ENCODE results near the gene POU1F1. TPM values are rescaled to one million over a fixed set of nuclear protein-coding genes. Genes with fewer than 3 reads are reported as not detected.

Gene POU1F1
- total and polyA plus RNA-seq, 2 of the 4 experiments (the other 2 are of a cell fraction), result not detected

DNA sequence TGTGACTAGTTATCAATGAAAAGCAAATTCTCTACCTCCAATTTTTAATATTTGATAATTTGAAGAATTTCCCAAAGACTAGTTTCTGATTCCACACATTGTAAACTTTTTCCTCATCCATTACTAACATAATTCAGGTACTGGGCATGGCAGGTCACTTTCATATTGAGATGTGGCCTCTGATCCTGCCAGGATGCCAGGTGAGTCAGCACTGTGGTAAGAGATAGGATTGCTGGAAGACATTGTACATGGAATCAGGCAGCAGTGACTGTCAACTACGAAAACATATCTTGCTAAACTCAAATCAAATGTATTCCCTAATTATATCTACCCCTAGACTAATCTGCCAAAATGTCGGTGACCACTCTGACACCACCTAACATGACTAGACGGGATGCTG lies 33.2 kb upstream of the POU1F1 start:
- Histone ChIP-seq H3K27ac (ENCODE audit: insufficient read depth, low read length) (no peak overlapping the region), H4K20me1 (ENCODE audit: insufficient read depth, low read length) (no peaks in the 10 kb centered on the region), H3K56ac (ENCODE audit: extremely low read depth, insufficient read depth, low read length) (no peak overlapping the region), H3K4me3 (ENCODE audit: insufficient read depth, low read depth, low read length) (no peak overlapping the region), H2AFZ (replicated peaks; ENCODE audit: low read length, poor library complexity) (no peak overlapping the region), H3K14ac (replicated peaks; ENCODE audit: low read depth, low read length) (no peak overlapping the region), H2BK20ac (ENCODE audit: low read depth, low read length) (no peak overlapping the region), H3K9ac (ENCODE audit: low read depth, low read length) (no peak overlapping the region), H2BK5ac (ENCODE audit: low read depth, low read length, poor library complexity, severe bottlenecking) (no peak overlapping the region), H4K5ac (ENCODE audit: low read depth, low read length) (no peak overlapping the region), H3K23ac (ENCODE audit: low read depth, low read length) (no peak overlapping the region), H3K4ac (ENCODE audit: low read depth, low read length) (no peak overlapping the region), H3K27me3 (ENCODE audit: control insufficient read depth, insufficient read depth, low read length) (peaks cover 2% of the 10 kb centered on the region; the same call in 1 of the 2 replicates), H3K9me1 (ENCODE audit: insufficient read depth, low read length) (no peaks in the 10 kb centered on the region), H3K18ac (ENCODE audit: low read depth, low read length) (no peak overlapping the region), H2AK9ac (replicated peaks; ENCODE audit: low read depth, low read length, poor library complexity) (no peak overlapping the region), H3K4me2 (ENCODE audit: low read depth, low read length) (no peak overlapping the region), H3K36me3 (ENCODE audit: control insufficient read depth, insufficient read depth, low read length) (no peaks in the 10 kb centered on the region), H3K9me3 (ENCODE audit: control insufficient read depth, insufficient read depth, low read length) (no peaks in the 10 kb centered on the region), H3K79me1 (ENCODE audit: low read depth in 1 of 2, low read length in 2 of 2) (no peaks in the 10 kb centered on the region), H2BK120ac (ENCODE audit: low read depth, low read length) (no peak overlapping the region), H2AK5ac (ENCODE audit: low read depth, low read length) (no peak overlapping the region), H4K8ac (ENCODE audit: low read depth in 2 of 2, low read length in 2 of 2) (no peak overlapping the region), H4K91ac (ENCODE audit: insufficient read depth, low read depth, low read length) (no peak overlapping the region), H2BK15ac (ENCODE audit: low read depth, low read length) (no peak overlapping the region), H3K4me1 (ENCODE audit: control insufficient read depth, insufficient read depth, low read length) (no peaks in the 10 kb centered on the region)
- WGBS, 2 experiments (ENCODE audit: extremely low coverage in 2 of 2, insufficient read length in 1 of 2), result no CpG with 5 or more reads among the region's 3 CpGs
- intact Hi-C loops (cut with micrococcal nuclease) (no loop called here), in situ Hi-C loops (cut with MboI; ENCODE audit: low sequenced_read_pairs) (loop anchor here (10.0 kb wide), 1 partner anchor 705 kb away; no protein-coding TSS in a partner anchor), dilution Hi-C loops (cut with HindIII; ENCODE audit: low sequenced_read_pairs, unreplicated experiment) (no loop called here)
- BruUV-seq (replicated peaks), result no TSS peak
- ChIA-PET CTCF (no interaction called here), POLR2A (ENCODE audit: unreplicated experiment) (no interaction called here)
- TF ChIP-seq CEBPB (IDR thresholded peaks at IDR 0.05; ENCODE audit: low read depth, low read length) (no peak), FOS (IDR thresholded peaks at IDR 0.05; ENCODE audit: low read depth, low read length) (no peak), BHLHE40 (IDR thresholded peaks at IDR 0.05; ENCODE audit: low read depth, low read length) (no peak), MAZ (IDR thresholded peaks at IDR 0.05; ENCODE audit: borderline replicate concordance, low read depth, low read length) (no peak), RCOR1 (IDR thresholded peaks at IDR 0.05; ENCODE audit: insufficient replicate concordance, low read length) (no peak), ELK1 (IDR thresholded peaks at IDR 0.05; ENCODE audit: borderline replicate concordance, low read depth, low read length) (no peak), RFX5 (IDR thresholded peaks at IDR 0.05; ENCODE audit: low read depth, low read length) (no peak), POLR2A (IDR thresholded peaks at IDR 0.05; ENCODE audit: low read depth, low read length) (no peak), RAD21 (IDR thresholded peaks at IDR 0.05; ENCODE audit: low read length) (no peak), MAFK (IDR thresholded peaks at IDR 0.05; ENCODE audit: low read depth, low read length) (no peak), SMC3 (IDR thresholded peaks at IDR 0.05; ENCODE audit: low read depth, low read length) (no peak), CHD1 (IDR thresholded peaks at IDR 0.05; ENCODE audit: low read depth, low read length) (no peak), CTCF (conservative IDR thresholded peaks at IDR 0.05; ENCODE audit: low read depth, low read length) (no peak), MXI1 (IDR thresholded peaks at IDR 0.05; ENCODE audit: borderline replicate concordance, low read depth, low read length) (no peak), NFE2L2 (IDR thresholded peaks at IDR 0.05; ENCODE audit: low read depth, low read length) (no peak)
- TF ChIP-seq, protein P1, sequence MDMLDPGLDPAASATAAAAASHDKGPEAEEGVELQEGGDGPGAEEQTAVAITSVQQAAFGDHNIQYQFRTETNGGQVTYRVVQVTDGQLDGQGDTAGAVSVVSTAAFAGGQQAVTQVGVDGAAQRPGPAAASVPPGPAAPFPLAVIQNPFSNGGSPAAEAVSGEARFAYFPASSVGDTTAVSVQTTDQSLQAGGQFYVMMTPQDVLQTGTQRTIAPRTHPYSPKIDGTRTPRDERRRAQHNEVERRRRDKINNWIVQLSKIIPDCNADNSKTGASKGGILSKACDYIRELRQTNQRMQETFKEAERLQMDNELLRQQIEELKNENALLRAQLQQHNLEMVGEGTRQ (IDR thresholded peaks at IDR 0.05; ENCODE audit: low read depth, low read length), result no peak
- ATAC-seq (ENCODE audit: low read depth) (no peak), DNase-seq (no peak)

All from IMR-90 (cell line).